Measurements from ENCODE around the gene CCDC34.

CCDC34 gene

GRCh38 chr11:27392278-27393114, 29.5 kb upstream of the CCDC34 start:
- peak; percentile 68 for DNase-seq

GRCh38 chr11:27391331-27392015, 28.5 kb upstream of the CCDC34 start:
- DNase-seq, result peak; percentile 10

- peak; percentile 70 for DNase-seq
These were observed 27.6 kb upstream of the CCDC34 start for GRCh38 chr11:27390318-27391295.

GRCh38 chr11:27388869-27389268, 25.9 kb upstream of the CCDC34 start:
- no peak for DNase-seq

- no peak for DNase-seq
These were observed 25.0 kb upstream of the CCDC34 start for GRCh38 chr11:27388001-27388400.

GRCh38 chr11:27387362-27387761, 24.3 kb upstream of the CCDC34 start:
- DNase-seq, result no peak

GRCh38 chr11:27386181-27386845, 23.3 kb upstream of the CCDC34 start:
- peak; percentile 32 for DNase-seq

GRCh38 chr11:27385245-27385644, 22.2 kb upstream of the CCDC34 start:
- peak; percentile 75 for DNase-seq

- DNase-seq, result no peak
These were observed 21.2 kb upstream of the CCDC34 start for GRCh38 chr11:27384227-27384626.

GRCh38 chr11:27383645-27384044, 20.6 kb upstream of the CCDC34 start:
- no peak for DNase-seq

- DNase-seq, result no peak
These were observed 18.2 kb upstream of the CCDC34 start for GRCh38 chr11:27381238-27381666.

- DNase-seq, result no peak
These were observed 17.8 kb upstream of the CCDC34 start for GRCh38 chr11:27380771-27381170.

GRCh38 chr11:27379449-27379848, 16.4 kb upstream of the CCDC34 start:
- DNase-seq, result no peak

GRCh38 chr11:27375370-27375769, 12.4 kb upstream of the CCDC34 start:
- no peak for DNase-seq

- DNase-seq, result no peak
These were observed 11.0 kb upstream of the CCDC34 start for GRCh38 chr11:27373856-27374602.

- no peak for DNase-seq
These were observed 10.4 kb upstream of the CCDC34 start for GRCh38 chr11:27373392-27373791.

GRCh38 chr11:27372164-27372563, 9.1 kb upstream of the CCDC34 start:
- no peak for DNase-seq

- DNase-seq, result no peak
These were observed 8.5 kb upstream of the CCDC34 start for GRCh38 chr11:27371489-27371888.

- DNase-seq, result peak; percentile 40
These were observed 7.4 kb upstream of the CCDC34 start for GRCh38 chr11:27370374-27370773.

GRCh38 chr11:27367881-27368280, 4.9 kb upstream of the CCDC34 start:
- no peak for DNase-seq

- no peak for DNase-seq
These were observed 632 bp upstream of the CCDC34 start for GRCh38 chr11:27363576-27364117.
